Breast epithelium (tissue), 3 donors: ENCODE results near the gene MREG.

ENCODE experiments used
- CTCF ChIP-seq, 3 donors: fragments of 450-650 bp; IDR thresholded peaks; one replicate each; pipeline ENCODE4 v1.5.1; 2016 to 2017; ENCODE audit warnings: antibody characterized with exemption in 3 of 3, mild to moderate bottlenecking in 3 of 3, moderate library complexity in 3 of 3
- POLR2AphosphoS5 ChIP-seq, 3 donors: sonication (generic); formaldehyde crosslinking; IDR thresholded peaks; one replicate each; pipeline ENCODE4 v1.6.1; 2017; ENCODE audit warnings: antibody characterized with exemption in 3 of 3

- no peak for TF ChIP-seq CTCF (IDR thresholded peaks at IDR 0.05)
- no peak for TF ChIP-seq POLR2AphosphoS5 (IDR thresholded peaks at IDR 0.05)
Observed at GRCh38 chr2:215914054-215914776, 99.1 kb downstream of the MREG start.
